DLD1 (cell line): ENCODE measurements around the gene MGMT.

ENCODE experiments used
- in situ Hi-C: cut with HindIII; loops from 2 replicates; pipeline ENCODE4 v1.10.0; 2017; ENCODE audit warnings: low sequenced_read_pairs

MGMT gene

GRCh38 chr10:129678186-129678585, 211.1 kb downstream of the MGMT start:
- in situ Hi-C loops = no loop called here

GRCh38 chr10:129679207-129679606, 212.2 kb downstream of the MGMT start:
- in situ Hi-C loops = no loop called here

GRCh38 chr10:129680661-129681344, 213.8 kb downstream of the MGMT start:
- in situ Hi-C loops = no loop called here

- in situ Hi-C loops = no loop called here
Measured at GRCh38 chr10:129681856-129682255, 214.8 kb downstream of the MGMT start.

- in situ Hi-C loops = no loop called here
Measured at GRCh38 chr10:129683519-129683918, 216.5 kb downstream of the MGMT start.

- in situ Hi-C loops = no loop called here
Measured at GRCh38 chr10:129683920-129684319, 216.9 kb downstream of the MGMT start.

GRCh38 chr10:129685271-129685670, 218.2 kb downstream of the MGMT start:
- in situ Hi-C loops = no loop called here

GRCh38 chr10:129689671-129690071, 222.6 kb downstream of the MGMT start:
- in situ Hi-C loops = no loop called here

- in situ Hi-C loops = no loop called here
Measured at GRCh38 chr10:129690248-129691070, 223.4 kb downstream of the MGMT start.

- in situ Hi-C loops = no loop called here
Measured at GRCh38 chr10:129692695-129693094, 225.7 kb downstream of the MGMT start.

GRCh38 chr10:129693382-129693781, 226.3 kb downstream of the MGMT start:
- in situ Hi-C loops = no loop called here

- in situ Hi-C loops = no loop called here
Measured at GRCh38 chr10:129694184-129694583, 227.1 kb downstream of the MGMT start.

- in situ Hi-C loops = no loop called here
Measured at GRCh38 chr10:129694691-129695243, 227.7 kb downstream of the MGMT start.

- in situ Hi-C loops = no loop called here
Measured at GRCh38 chr10:129695671-129696070, 228.6 kb downstream of the MGMT start.

GRCh38 chr10:129696636-129697035, 229.6 kb downstream of the MGMT start:
- in situ Hi-C loops = no loop called here

GRCh38 chr10:129697463-129698247, 230.6 kb downstream of the MGMT start:
- in situ Hi-C loops = no loop called here

- in situ Hi-C loops = no loop called here
Measured at GRCh38 chr10:129699722-129700340, 232.8 kb downstream of the MGMT start.

- in situ Hi-C loops = no loop called here
Measured at GRCh38 chr10:129702605-129703004, 235.6 kb downstream of the MGMT start.

GRCh38 chr10:129703287-129704137, 236.5 kb downstream of the MGMT start:
- in situ Hi-C loops = no loop called here

GRCh38 chr10:129704225-129704624, 237.2 kb downstream of the MGMT start:
- in situ Hi-C loops = no loop called here
